ENCODE results near the gene MLANA. TPM values are rescaled to one million over a fixed set of nuclear protein-coding genes. Genes with fewer than 3 reads are reported as not detected.

MLANA gene
- total RNA-seq, 3 donors from 2014 or later = not detected

DNA sequence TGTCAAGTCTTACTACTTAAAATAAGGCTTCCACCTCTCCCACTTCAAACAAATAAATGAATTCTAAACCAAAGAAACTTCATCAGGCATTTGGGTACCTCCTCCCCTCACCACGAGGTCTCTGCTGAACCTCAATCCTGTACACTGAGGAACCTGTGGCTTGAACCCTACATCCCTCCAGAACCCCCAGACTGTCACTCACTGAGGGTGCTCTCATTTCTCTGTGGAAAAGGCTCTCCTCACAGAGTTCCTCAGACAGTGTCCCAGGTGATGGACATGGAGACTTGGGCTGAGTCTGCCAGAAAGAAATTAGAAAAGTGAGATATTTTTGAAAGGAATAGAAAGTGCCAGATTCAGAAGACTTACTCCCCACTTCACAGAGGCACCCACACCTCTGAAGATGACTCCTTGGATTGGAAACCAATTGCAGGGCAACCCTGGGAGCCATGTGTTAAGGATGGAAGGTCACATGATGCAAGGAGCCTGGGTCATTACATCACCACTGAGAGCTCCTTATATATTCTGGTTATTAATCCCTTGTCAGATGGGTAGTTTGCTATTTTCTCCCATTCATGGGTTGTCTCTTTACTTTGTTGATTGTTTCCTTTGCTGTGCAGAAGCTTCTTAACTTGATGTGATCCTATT, 19.8 kb downstream of the MLANA start:
- DNase-seq (ENCODE audit: low spot score in 2 of 2) = no peak
- intact Hi-C loops (cut with DNase I; ENCODE audit: low total_unique reads) = no loop called here
- no peaks in the 10 kb centered on the region for H3K4me1 ChIP-seq
- H3K36me3 ChIP-seq = peaks cover 3% of the 10 kb centered on the region
- no peaks in the 10 kb centered on the region for H3K9me3 ChIP-seq
- TF ChIP-seq POLR2A (IDR thresholded peaks at IDR 0.05) (no peak), POLR2AphosphoS5 (IDR thresholded peaks at IDR 0.05) (no peak), CTCF (IDR thresholded peaks at IDR 0.05) (no peak)
- no peaks in the 10 kb centered on the region for H3K27me3 ChIP-seq
- H3K4me3 ChIP-seq = no peak overlapping the region
- H3K27ac ChIP-seq = no peak overlapping the region

DNA sequence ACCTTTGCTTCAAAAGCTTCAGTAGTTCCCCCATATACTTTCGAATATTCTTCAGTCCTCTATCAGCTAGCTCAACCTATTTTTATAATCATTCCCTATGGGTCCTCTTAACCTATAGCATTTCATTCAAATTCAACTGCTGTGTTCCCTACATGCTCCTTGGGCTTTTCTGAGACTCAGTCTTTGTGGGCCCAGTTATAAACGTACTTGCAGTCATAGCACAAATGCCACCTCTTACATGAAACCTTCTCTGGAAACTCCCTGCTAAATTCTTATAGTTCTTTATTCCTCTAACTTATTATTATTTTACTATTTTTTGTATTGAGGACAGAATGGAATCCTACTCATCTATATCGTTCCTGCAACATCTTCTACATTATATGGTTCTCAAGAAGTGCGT, 24.7 kb downstream of the MLANA start:
- TF ChIP-seq CTCF (IDR thresholded peaks at IDR 0.05) (no peak), POLR2A (IDR thresholded peaks at IDR 0.05) (no peak), POLR2AphosphoS5 (IDR thresholded peaks at IDR 0.05) (no peak)
- intact Hi-C loops (cut with DNase I; ENCODE audit: low total_unique reads) = no loop called here
- H3K4me1 ChIP-seq = no peaks in the 10 kb centered on the region
- DNase-seq (ENCODE audit: low spot score in 2 of 2) = no peak
- H3K27ac ChIP-seq = no peak overlapping the region
- H3K36me3 ChIP-seq = no peaks in the 10 kb centered on the region
- no peaks in the 10 kb centered on the region for H3K27me3 ChIP-seq
- no peak overlapping the region for H3K4me3 ChIP-seq
- no peaks in the 10 kb centered on the region for H3K9me3 ChIP-seq

DNA sequence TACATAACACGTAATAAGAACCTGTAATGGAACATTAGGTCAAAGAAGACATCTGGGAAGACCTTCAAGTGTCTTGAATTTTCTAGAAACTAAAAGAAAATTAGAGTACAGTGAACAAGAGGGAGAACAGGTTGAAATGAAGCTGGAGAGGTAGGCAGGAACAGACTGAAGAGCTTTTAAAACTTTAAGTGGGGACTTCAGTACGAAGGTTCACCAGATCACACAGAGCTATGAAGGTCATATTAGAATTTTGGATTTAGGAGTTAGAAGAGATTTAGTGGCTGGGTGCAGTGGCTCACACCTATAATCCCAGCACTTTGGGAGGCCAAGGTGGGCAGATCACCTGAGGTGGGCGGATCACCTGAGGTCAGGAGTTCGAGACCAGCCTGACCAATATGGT, 26.6 kb downstream of the MLANA start:
- Histone ChIP-seq H3K36me3 (no peaks in the 10 kb centered on the region), H3K27me3 (no peaks in the 10 kb centered on the region), H3K9me3 (no peaks in the 10 kb centered on the region), H3K4me3 (no peak overlapping the region), H3K27ac (no peak overlapping the region), H3K4me1 (no peaks in the 10 kb centered on the region)
- intact Hi-C loops (cut with DNase I; ENCODE audit: low total_unique reads) = no loop called here
- TF ChIP-seq POLR2A (IDR thresholded peaks at IDR 0.05) = no peak
- DNase-seq (ENCODE audit: low spot score in 2 of 2) = no peak

GRCh38 chr9:5917888-5918287, 27.2 kb downstream of the MLANA start:
- intact Hi-C loops (cut with DNase I; ENCODE audit: low total_unique reads) = no loop called here
- H3K9me3 ChIP-seq = no peaks in the 10 kb centered on the region
- no peak overlapping the region for H3K4me3 ChIP-seq
- no peaks in the 10 kb centered on the region for H3K27me3 ChIP-seq
- no peak overlapping the region for H3K27ac ChIP-seq
- H3K4me1 ChIP-seq = no peaks in the 10 kb centered on the region
- DNase-seq (ENCODE audit: low spot score in 2 of 2) = no peak
- TF ChIP-seq CTCF (IDR thresholded peaks at IDR 0.05) (no peak), POLR2A (IDR thresholded peaks at IDR 0.05) (no peak), POLR2AphosphoS5 (IDR thresholded peaks at IDR 0.05) (no peak)
- H3K36me3 ChIP-seq = no peaks in the 10 kb centered on the region

- DNase-seq (ENCODE audit: low spot score in 2 of 2) = no peak
- no peak for TF ChIP-seq POLR2A (IDR thresholded peaks at IDR 0.05)
- TF ChIP-seq CTCF (IDR thresholded peaks at IDR 0.05) = no peak
- TF ChIP-seq POLR2AphosphoS5 (IDR thresholded peaks at IDR 0.05) = no peak
- Histone ChIP-seq H3K27ac (no peak overlapping the region), H3K36me3 (no peaks in the 10 kb centered on the region), H3K4me1 (no peaks in the 10 kb centered on the region), H3K9me3 (no peaks in the 10 kb centered on the region), H3K4me3 (no peak overlapping the region), H3K27me3 (no peaks in the 10 kb centered on the region)
- intact Hi-C loops (cut with DNase I; ENCODE audit: low total_unique reads) = no loop called here
Measured at GRCh38 chr9:5918460-5918859, 27.8 kb downstream of the MLANA start.

Data from breast epithelium (tissue), 4 donors.